GM19438 (cell line): ENCODE measurements around the gene ATP1B3.
"Not testable (repeated sequence)": the region's sequence is repeated elsewhere in the genome, so short reads cannot be mapped to it uniquely, and the experiment has no call there.

Source experiments
- ATAC-seq: cut with Tn5 transposase; IDR thresholded peaks from one replicate; pipeline ENCODE4 v1.9.1; 2021; ENCODE audit warnings: low read depth; ENCODE audit not compliant: unreplicated experiment

ATP1B3 gene

DNA sequence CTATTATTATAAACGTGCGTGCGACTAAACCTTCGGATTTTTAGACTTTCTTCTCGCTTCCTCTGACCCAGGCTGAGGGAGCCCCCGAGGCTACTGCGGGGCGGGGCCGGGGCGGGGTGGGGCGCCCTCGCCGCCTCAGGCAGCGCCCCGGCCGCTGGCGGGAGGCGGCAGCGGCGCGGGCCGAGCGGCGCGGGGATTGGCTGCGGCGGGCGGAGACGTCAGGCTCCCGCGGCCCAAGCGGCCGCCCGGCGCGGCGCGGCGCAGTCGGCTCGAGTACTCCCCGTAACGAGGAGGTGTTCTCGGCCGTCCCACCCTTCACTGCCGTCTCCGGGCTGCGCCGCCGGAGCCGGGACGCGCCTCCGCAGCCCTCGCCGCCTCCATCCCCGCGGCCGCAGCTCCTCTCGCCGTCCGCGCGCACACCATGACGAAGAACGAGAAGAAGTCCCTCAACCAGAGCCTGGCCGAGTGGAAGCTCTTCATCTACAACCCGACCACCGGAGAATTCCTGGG lies at the start of gene ATP1B3:
Gene ATP1B3, plus strand, starts transcription at position 263 of the 510 bp plus-strand sequence. Its CDS starts 159 bp downstream, at position 422.
- peak; percentile 69 for ATAC-seq

DNA sequence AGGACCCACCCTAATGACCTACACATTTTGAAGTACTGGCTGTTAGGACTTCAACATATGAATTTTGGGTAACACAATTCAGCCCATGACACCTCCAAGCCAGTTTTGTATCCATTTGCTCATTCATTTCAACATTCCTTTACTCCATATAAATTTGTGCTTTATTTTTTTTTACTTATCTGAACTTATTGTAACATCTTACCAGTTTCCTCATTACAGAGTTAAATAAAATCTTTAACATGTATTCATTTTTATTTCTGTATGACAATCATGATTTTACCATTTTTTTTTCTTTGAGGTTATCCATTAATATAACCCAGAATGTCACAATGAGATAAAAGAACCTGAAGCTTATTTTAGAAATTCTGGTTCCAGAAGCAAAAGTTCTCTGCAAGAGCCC lies 48.0 kb upstream of the ATP1B3 start:
- ATAC-seq: no peak

DNA sequence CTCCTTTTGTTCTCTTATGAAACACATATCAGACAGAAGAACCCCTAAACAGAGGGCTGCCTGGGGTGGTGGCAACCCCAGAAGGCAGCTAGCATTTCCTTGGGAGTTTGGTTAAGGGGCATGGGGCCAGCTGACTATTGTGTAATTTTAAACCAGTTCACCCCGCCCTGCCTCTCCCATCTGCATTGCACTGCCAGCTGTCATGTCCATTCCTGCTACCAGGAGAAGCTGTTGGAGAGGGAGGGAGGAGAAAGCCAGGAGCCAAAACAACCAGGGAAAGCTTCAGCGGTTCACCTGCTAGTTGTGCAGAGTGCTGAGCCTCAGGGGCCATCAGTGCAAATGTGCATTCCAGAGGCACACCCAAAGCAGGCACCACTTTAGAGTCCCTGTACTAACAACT lies 47.6 kb upstream of the ATP1B3 start:
- no peak for ATAC-seq

DNA sequence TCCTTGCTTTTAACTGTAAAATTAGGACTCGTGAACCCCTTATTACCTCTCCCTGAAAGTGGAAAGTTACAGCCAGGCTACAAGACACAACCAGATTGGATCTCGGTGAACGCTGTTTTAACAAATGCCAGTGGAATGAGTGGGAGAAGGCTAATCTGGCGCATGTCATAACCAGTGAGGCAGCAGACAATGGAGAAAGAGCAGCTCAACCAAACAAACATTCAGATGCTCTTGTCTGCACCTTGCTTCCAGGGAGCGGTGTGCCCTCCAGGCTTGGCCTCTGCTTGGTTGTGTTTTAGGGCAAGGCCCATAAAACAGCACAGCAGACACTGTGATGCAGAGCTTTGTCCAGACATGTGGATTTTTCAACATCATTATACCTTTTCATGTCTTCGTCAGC lies 45.9 kb upstream of the ATP1B3 start:
- ATAC-seq: no peak

DNA sequence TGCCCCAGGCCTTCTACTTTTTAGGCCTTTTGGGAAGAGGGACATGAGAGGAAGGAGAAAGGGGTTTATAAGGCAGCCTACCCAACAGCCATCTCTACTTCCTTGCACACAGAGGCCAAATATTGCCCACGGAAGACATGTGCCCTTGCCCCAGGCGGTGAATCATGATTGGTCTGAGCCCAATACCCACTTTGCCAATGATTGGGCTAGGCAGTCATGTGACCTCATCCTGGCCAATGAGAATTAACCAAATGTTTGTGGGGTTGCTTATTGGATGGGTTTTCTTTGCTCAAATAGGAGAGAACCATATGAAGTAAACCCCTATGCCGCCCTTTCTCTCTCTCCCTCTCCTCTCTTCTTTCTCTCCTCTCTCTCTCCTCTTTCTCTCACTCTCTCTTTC lies 42.2 kb upstream of the ATP1B3 start:
- no peak for ATAC-seq

DNA sequence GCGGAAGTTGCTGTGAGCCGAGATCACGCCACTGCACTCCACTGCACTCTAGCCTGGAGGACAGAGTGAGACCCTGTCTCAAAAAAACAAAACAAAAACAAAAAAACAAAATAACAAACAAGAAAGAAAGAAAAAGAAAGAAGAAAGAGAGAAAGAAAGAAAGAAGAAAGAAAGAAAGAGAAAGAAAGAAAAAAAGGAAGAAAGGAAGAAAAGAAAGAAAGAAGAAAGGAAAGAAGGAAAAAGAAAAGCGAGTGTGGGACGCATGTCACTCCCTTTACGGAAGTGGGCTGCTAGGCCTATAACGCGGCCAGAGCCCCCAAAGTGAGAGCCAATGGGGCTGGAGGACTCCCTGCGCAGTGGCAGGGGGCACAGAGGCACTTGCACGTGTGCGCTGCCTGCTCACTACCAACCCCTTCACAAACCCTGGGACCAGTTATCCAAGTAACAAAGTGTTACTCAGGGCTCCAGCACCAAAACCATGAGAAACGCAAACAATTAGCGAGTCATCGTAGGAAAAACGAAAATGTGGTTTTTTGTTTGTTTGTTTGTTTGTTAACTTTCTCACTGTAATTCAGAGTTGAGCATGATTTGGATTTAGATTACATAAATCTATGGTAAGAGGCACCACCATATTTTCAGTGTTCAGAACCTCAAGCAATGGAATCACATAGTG lies 40.8 kb upstream of the ATP1B3 start:
- no peak for ATAC-seq

DNA sequence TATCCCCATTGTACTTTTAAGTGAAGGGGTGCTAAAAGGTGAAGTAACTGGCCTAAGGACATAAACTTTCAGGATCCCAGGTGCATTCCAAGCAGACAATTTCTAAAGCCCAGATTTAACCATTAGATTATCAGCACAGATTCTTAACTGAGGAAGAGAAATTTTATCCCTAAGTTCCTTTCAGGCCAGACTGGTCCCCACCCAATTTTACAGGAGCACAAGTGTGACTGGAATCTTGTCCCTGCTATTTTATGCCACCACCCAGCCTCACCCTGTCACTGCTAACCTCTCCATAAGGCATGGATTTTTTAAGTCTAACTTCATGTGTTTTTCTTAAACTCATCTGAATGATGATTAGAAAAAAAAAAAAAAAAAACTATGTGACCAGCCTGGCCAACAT lies 37.1 kb upstream of the ATP1B3 start:
- no peak for ATAC-seq

DNA sequence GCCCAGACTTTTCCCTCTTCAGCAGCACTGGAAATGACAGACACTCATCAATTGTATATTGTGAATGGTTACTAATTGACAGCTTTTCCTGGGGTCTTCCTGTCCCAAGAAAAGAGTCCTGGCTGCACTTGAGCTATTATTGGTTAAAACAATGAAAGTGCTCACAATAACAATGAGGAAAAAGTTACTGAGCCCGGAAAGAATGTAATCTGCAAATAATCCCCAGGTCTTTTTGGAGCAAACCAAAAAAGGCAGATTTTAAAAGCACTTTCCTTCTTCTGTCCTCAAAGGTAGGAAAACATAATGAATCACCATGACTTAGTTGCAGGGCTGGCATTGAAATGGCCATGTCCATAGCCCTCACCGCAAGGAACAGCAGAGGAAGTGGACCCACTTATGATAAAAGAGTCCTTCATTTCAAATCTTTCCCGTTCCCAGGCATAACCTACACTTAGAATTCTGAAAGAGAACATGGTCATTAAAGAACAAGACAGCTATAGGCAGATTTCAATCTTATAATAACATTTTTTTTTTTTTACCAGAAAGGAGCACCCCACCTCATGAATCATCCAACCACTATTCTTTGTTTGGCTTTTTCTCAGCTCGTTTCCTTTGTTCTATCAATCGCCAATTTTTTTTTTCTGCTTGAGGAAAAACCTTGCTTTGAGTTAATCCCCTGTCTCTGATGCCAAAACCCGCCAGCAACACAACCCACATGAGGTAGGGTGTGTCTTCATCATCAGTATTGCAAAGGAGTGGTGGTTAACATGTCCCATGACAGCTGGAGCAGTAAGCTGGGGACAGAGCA lies 35.5 kb upstream of the ATP1B3 start:
- ATAC-seq: no peak

DNA sequence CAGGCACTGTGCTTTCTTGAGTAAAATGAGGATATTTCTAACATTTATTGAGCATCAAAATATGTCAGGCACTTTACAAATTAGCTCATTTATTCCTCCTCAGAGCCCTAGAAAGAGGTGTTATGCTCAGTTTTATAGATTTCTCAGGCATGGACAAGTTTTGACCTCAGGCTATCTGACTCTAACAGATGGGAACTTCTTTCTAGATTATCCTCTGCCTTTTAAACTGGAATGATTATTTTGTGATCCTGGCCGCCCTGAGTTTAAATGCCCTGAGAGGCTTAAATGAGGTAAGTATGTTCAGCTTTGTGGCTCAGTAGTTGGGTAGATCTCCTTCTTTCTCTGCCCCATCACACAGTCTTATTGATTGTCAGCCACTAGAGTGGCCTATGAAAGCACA lies 32.3 kb upstream of the ATP1B3 start:
- no peak for ATAC-seq

DNA sequence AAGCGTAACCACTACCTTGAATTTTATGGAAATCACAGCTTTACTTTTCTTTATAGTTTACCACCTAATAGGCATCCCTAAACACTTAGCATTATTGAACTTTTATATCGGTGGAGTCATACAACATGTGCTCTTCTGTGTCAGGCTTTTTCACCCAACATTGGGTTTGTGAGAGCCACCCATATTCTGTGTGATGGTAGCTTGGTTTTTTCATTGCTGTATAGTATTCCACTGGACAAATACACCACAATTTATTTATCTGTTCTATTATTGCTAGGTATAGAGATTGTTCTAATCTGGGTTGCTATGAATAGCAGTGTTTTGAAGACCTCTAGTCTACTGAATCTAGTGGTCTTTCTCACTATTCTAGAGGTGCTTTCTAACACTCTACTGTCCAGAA lies 31.6 kb upstream of the ATP1B3 start:
- no peak for ATAC-seq

DNA sequence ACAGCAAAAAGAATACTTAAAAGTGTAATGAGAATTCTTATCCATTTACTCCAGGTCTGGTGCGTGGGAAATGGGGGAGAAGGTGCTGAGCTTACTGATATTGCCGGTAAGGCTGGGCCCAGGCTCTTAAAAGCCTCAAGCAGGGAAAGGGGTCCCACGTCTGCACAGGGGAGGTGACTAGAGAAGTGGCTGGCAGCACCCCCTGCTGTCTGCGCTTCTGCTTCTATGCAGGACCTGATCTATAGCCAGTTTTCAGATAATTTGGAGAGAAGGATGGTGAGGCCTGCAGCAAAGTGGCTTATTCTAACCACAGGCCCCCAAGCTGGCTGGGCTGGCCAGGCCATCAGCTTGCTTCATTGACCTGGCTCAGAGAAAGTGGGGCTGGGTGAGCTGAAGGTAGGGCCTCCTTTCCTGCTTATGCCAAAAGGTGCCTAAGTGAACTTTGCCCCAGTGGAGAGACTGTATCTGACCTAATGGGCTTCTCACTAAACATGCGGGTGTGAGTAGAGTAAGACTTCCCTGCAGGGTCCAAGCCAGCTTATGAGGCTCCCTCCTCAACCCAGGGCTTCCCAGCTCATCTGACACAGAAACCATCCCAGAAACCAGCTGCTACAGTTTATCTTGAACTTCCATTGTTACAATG lies 30.9 kb upstream of the ATP1B3 start:
- ATAC-seq: no peak

DNA sequence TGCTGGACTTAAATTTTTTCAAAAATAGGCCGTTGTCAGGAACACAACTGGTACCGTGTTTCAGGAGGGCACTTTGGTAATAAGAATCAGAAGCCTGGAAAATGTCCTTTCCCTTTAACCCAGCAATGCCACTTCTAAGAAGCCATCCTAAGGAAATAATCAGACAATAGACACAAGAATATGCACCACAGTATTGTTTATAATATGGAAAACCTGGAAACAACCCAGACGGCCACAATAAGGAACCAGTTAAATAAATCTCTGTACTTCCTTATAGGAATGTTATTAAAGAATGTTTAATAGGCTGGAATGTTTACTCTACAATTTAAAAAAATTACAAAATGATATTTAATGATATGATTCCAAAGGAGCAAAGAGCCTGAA lies 30.4 kb upstream of the ATP1B3 start:
- ATAC-seq: no peak

DNA sequence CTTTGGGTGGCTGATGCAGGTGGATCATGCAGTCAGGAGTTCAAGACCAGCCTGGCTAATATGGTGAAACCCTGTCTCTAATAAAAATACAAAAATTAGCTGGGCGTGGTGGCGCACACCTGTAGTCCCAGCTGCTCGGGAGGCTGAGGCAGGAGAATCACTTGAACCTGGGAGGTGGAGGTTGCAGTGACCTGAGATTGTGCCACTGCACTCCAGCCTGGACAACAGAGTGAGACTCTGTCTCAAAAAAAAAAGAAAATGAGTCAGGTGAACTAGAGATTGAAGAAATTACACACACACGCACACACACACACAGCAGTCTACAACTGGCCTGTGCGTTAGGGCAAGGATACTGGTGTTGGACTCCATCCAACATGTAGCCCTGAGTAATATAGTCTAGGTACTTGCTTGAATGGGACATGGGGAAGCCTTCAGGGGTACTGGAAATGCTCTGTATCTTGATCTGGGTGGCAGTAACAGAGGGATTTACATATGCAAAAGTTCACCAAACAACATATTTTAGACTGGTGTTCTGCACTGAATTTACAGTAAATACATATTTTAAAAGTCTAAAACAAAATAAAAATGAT lies 28.2 kb upstream of the ATP1B3 start:
- ATAC-seq: not testable (repeated sequence)

DNA sequence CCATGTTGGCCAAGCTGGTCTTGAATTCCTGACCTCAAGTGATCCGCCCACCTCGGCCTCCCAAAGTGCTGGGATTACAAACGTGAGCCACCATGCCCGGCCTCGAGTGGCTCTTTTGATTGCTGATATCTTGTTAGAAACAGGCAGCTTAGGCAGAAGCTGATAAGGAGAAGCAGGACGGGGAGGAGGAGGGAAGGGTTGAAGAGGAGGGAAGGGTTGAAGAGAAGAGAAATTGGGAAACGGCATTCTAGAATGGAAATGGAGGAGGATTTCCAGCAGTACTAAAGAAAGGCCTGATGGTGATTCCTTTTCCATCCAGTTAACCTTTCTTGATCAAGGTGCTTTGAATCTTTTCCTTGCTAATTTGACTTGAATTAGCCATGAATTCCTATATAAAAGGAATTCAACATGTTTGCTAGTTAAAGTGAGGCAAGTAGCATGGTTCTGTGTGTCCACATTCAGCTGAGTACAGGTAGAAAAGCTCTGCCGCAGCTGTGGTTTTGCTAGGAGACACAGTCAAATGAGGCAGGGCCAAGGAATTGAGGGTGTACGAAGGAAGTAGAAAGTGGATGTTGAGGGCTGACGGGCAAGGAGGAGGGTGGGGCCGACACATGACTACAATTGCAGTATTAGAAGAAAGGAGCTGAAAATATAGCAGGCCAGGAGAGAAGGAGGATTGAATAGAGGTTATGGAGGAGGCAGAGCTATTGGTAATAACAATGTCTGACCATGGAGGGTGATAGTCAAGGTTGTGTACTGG lies 27.2 kb upstream of the ATP1B3 start:
- ATAC-seq: no peak

DNA sequence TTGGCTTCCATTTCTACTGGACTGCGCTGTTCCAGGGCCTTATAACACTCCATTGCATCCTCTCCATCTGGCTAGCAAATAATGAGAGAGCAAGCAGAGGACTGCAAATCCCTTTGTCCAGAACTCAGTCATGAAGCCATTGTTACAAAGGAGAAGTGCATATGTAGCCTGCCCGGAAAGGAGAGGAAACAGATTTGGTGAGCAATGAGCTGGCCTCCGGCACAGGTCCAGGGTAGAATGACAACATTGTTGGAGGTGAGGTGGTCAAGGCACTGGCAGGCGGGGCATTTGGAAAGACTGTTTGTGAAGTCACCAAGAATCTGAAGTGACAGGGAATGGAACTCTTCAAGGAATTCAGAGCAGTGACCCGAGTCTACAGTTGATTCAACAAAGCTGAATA lies 25.0 kb upstream of the ATP1B3 start:
- ATAC-seq: no peak

DNA sequence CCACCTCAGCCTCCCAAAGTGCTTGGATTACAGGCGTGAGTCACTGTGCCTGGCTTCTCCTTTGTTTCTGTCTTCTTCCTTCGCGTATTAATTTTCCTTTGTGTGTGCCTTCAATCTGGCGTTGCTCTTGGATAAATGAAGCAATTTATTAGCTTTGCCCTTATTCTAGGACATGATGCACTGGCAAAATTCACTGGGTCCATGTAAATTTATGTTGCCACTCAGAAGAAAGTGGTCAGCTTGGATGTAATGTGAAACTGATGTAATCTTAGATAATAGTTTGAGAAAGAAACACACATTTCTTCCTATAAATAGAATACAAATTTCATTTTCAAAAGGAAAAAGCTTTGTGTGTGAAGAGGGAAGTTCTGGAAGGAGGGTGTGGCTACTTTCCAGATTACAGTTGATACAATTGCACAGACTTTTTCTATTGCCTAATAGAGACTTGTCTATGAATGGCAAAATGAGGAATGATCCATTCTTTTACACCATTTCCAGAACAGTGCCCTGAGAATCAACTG lies 23.3 kb upstream of the ATP1B3 start:
- ATAC-seq: no peak

DNA sequence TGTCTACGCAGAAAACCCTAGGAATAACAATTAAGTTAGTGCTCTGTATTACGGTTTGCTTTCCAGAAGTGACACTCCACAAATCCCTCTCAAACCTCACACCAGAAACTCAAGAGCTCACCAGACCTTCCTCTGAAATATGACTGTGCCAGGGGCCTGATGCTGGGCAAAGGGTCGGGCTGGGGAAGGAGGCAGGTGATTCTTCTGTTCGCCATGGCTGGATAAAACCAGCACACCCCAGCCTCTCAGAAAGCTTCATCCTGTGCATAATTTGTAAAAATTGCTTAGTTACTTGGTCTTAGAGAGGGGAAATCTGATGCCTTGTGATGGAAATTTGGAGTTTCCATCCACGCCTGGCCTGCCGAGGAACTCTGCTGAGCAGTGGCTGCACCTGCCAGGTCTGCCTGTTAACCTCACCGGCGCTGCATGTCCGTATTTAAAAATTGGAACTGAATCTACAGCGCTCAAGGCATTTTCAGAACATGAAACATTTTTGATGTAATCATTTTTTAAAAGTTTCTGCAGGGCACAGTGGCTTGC lies 22.7 kb upstream of the ATP1B3 start:
- ATAC-seq: no peak

DNA sequence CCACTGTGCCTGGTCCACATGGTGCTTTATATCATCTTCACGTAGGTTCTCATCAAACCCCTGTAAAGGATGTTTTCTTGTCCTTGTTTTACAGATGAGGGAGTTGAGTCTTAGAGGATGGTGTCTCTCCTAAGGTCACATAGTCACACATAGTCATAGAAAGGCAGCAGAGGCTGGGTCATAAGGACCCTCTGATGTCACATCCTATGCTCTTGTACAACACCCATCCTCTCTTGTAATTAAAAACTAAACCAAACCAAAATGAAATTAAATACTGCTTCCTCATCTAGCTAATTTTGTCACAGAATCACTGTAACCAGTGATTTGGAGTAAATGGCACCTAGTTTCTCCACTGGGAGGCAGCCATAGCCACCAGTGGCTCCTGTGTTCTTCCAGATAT lies 21.8 kb upstream of the ATP1B3 start:
- ATAC-seq: no peak

DNA sequence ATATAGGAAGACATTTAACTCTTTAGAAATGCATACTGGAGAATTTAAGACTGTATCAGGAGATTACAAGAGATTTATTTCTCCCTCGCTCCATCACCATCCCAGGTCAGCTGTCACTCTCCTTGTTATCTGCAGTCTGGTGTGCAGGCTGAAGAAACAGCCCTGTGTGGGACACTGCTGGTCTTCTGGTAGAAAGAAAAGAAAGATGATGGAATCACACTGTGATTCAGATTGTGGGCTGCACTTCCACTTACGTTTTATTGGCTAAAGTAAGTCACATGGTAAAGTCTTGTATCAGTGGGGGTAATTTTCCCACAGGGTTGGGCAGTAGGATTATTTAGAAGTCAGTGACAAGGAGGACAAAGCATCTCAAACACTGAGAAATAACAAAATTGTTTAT lies 18.1 kb upstream of the ATP1B3 start:
- ATAC-seq: no peak

DNA sequence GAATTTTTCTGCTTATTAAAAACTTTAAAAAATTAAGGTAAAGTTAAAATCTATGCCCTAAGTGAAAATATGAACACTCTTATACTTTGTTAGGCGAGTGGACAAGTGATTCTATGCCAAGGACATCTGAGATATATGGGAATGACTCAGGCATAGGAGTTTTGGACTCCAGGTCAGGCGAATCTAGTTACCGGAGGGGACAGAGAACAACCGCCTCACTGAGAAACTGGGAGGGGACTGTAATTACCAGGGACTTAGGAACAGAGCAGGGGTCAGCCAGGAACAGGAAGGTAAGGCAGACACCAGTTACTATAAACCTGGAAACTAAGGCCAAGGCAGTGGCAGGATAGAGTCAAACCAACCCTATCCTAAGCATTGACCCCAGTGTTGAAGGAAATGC lies 16.8 kb upstream of the ATP1B3 start:
- ATAC-seq: no peak
